ENCODE measurements around the gene ADPGK. TPM values are rescaled to one million over a fixed set of nuclear protein-coding genes. Genes with fewer than 3 reads are reported as not detected.

The ADPGK gene
- total RNA-seq, 4 donors from 2014 or later = 39.8 to 81.3 (median 52.7) TPM

DNA sequence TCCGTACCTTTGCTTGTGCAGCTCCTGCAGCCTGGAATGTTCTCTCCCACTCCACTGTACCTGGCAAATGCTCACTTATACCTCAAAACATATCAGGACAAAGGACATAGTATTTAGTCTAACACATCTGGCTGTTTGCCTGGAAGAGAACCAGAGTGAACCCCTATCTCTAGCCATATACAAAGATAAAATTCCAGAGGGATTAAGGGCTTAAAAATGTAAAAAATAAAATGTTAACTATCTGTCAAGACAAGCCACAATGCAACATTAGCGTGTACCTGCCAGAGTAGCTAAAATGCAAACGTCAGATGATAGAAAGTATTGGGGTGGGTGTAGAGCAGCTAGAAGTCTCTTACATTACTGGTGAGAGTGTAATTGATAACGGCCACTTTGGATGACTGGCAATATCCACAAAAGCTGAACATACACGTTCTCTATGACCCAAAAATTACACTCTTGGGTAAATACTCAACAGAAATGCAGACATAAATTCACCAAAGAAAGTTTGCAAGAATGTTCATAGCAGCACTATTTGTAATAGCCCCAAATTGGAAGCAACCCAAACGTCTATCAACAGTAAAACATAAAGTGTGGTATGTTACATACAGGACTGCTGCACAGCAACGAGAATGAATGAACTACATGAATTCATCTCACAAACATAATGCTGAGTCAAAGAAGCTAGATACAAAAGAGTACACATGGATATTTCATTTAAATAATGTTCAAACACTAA lies 18.2 kb upstream of the ADPGK start:
- Histone ChIP-seq H3K4me3 (no peak overlapping the region), H3K4me1 (peaks cover 7% of the 10 kb centered on the region), H3K9me3 (no peaks in the 10 kb centered on the region), H3K27ac (no peak overlapping the region), H3K36me3 (no peaks in the 10 kb centered on the region), H3K27me3 (peaks cover 2% of the 10 kb centered on the region)
- TF ChIP-seq CTCF (IDR thresholded peaks at IDR 0.05) (no peak), EP300 (IDR thresholded peaks at IDR 0.05) (no peak), POLR2A (IDR thresholded peaks at IDR 0.05) (no peak), POLR2AphosphoS5 (IDR thresholded peaks at IDR 0.05) (no peak)
- no peak for DNase-seq (ENCODE audit: low spot score in 2 of 2)
- WGBS = 50% methylated on average over 7 of the region's 7 CpGs

DNA sequence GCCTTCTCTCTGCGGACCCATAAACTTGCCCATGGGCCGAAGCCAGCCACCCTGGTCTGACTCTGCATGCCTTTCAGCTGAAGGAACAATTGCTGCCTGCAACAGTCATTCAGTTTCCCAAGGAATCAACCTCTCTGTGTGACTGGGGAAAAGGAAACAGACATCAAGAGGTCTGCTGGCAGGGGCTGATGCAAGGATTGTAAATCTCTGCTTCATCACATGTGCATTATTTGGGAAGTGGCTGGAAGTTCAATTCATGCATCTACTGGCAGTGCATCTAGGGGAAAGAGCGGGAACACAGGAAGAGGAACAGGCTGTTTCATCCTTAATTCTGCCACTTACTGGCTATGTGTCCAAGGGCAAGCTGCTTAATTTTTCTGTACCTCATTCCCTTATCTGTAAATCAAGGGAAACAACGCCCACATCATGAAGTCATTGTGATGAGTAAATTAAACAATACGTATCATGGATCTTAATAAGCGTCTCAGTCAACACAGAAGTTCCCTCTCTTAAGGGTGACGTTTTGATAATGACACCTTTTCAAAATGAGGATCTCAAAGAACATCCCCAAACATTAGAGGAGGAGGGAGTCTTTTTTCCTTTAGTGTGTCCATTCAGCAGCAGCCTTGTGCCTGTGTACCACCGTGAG lies 17.4 kb upstream of the ADPGK start:
- DNase-seq (ENCODE audit: low spot score in 2 of 2) = no peak
- TF ChIP-seq CTCF (IDR thresholded peaks at IDR 0.05) (no peak), EP300 (IDR thresholded peaks at IDR 0.05) (no peak), POLR2AphosphoS5 (IDR thresholded peaks at IDR 0.05) (no peak), POLR2A (IDR thresholded peaks at IDR 0.05) (no peak)
- WGBS = 53% methylated on average over 8 of the region's 8 CpGs
- Histone ChIP-seq H3K9me3 (no peaks in the 10 kb centered on the region), H3K36me3 (no peaks in the 10 kb centered on the region), H3K27ac (no peak overlapping the region), H3K27me3 (peaks cover 2% of the 10 kb centered on the region), H3K4me1 (peaks cover 13% of the 10 kb centered on the region), H3K4me3 (no peak overlapping the region)

- no peaks in the 10 kb centered on the region for H3K9me3 ChIP-seq
- no peaks in the 10 kb centered on the region for H3K27me3 ChIP-seq
- no peaks in the 10 kb centered on the region for H3K36me3 ChIP-seq
- no peak overlapping the region for H3K27ac ChIP-seq
- WGBS = 80% methylated on average over 6 of the region's 6 CpGs
- no peak for TF ChIP-seq POLR2A (IDR thresholded peaks at IDR 0.05)
- no peak for TF ChIP-seq EP300 (IDR thresholded peaks at IDR 0.05)
- no peak for TF ChIP-seq CTCF (IDR thresholded peaks at IDR 0.05)
- TF ChIP-seq POLR2AphosphoS5 (IDR thresholded peaks at IDR 0.05) = no peak
- H3K4me1 ChIP-seq = peaks cover 13% of the 10 kb centered on the region
- H3K4me3 ChIP-seq = no peak overlapping the region
- no peak for DNase-seq (ENCODE audit: low spot score in 2 of 2)
Measured at GRCh38 chr15:72797834-72798233, 14.3 kb upstream of the ADPGK start.

DNA sequence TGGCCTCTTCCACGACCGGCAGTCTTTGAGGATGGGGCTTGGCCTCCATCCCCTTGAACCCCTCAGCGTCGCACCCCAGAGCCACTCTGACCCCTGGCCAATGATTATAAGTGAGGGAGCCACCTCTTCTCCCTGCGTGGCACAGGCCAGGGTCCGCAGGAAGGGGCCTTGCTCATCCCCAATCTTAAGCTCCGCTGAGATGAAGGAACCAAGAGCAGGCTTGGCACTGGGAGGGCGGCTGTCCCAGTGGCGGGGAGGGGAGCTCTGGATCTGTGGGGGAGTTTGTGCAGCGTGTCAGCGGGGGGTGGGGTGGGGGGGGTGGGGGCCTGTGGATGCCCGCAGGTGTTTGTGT lies 13.8 kb upstream of the ADPGK start:
- H3K9me3 ChIP-seq = no peaks in the 10 kb centered on the region
- WGBS = 27% methylated on average over 9 of the region's 12 CpGs
- H3K4me1 ChIP-seq = peaks cover 13% of the 10 kb centered on the region
- no peak overlapping the region for H3K27ac ChIP-seq
- no peak for DNase-seq (ENCODE audit: low spot score in 2 of 2)
- H3K36me3 ChIP-seq = no peaks in the 10 kb centered on the region
- H3K4me3 ChIP-seq = peak overlapping the region; percentile 57
- TF ChIP-seq EP300 (IDR thresholded peaks at IDR 0.05) (no peak), CTCF (IDR thresholded peaks at IDR 0.05) (no peak)
- no peaks in the 10 kb centered on the region for H3K27me3 ChIP-seq

GRCh38 chr15:72796515-72797337 lies 13.2 kb upstream of the ADPGK start:
- Histone ChIP-seq H3K4me1 (peaks cover 13% of the 10 kb centered on the region), H3K36me3 (no peaks in the 10 kb centered on the region), H3K9me3 (no peaks in the 10 kb centered on the region), H3K27ac (no peak overlapping the region), H3K27me3 (no peaks in the 10 kb centered on the region), H3K4me3 (peak overlapping the region; percentile 57)
- TF ChIP-seq EP300 (IDR thresholded peaks at IDR 0.05) (no peak), POLR2A (IDR thresholded peaks at IDR 0.05) (no peak), CTCF (IDR thresholded peaks at IDR 0.05) (peak; percentile 13 to 57), POLR2AphosphoS5 (IDR thresholded peaks at IDR 0.05) (no peak)
- DNase-seq (ENCODE audit: low spot score in 2 of 2) = peak in 1 of 2 donors; percentile 71
- WGBS = 10% methylated on average over 18 of the region's 72 CpGs
